ENCODE measurements around the gene GBA2.

Gene GBA2

DNA sequence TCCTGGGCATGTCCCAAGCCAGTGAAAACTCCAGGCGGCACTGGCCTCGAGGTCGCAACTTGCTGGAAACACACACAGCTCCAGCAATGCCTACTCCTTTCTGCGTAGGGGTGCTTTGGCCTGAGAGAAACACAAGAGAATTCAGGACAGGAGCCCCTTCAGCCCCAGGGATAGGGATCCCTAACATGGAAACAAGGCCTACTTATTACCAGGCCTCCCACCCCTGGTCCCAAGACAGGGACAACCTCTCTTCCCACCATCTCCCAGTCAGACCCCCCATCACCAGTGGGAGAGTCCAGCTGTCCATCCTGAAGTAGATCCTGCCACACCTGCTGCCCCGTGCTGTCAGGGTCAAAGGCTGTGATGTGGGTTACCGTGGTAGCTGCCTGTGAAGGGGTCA, 8.8 kb downstream of the GBA2 start:
- H3K4me3 ChIP-seq (ENCODE audit: insufficient read depth, low read depth, low read length), result no peak overlapping the region
- no peaks in the 10 kb centered on the region for H3K27me3 ChIP-seq (ENCODE audit: control insufficient read depth, insufficient read depth, low read length, poor library complexity, severe bottlenecking)
- 90 to 96% methylated on average over 6 of the region's 6 CpGs for WGBS, 2 experiments
- H3K27ac ChIP-seq (ENCODE audit: insufficient read depth, low read depth, low read length, poor library complexity, severe bottlenecking), result no peak overlapping the region
- peaks cover 70% of the 10 kb centered on the region for H3K36me3 ChIP-seq (ENCODE audit: control insufficient read depth, insufficient read depth, low read length)
- H3K4me1 ChIP-seq (ENCODE audit: control insufficient read depth, insufficient read depth, low read length), result peaks cover 2% of the 10 kb centered on the region
- no peaks in the 10 kb centered on the region for H3K9me3 ChIP-seq (ENCODE audit: control insufficient read depth, low read length)

DNA sequence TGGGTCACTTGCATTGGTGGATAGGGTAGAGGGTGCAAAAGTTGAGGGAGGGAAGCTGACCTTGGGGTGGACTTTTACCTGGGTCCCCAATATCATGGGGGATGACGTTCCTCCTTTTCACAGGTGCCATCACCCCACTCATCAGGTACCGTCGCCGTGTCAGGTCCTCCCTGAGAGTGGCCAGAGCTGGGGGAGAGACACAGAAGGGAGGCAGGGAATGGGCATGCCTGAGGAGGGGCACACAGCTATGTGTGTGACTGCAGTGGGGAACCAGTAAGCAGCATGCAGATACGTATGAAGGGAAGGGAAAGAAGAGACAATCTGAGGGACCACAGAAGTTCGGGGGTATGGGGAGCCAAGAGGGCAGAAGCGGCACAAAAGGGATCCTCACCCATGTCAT, 10.1 kb downstream of the GBA2 start:
- H3K27ac ChIP-seq (ENCODE audit: insufficient read depth, low read depth, low read length, poor library complexity, severe bottlenecking), result no peak overlapping the region
- 94% methylated on average over 7 of the region's 7 CpGs for WGBS, 2 experiments
- H3K4me3 ChIP-seq (ENCODE audit: insufficient read depth, low read depth, low read length), result no peak overlapping the region
- no peaks in the 10 kb centered on the region for H3K9me3 ChIP-seq (ENCODE audit: control insufficient read depth, low read length)
- H3K4me1 ChIP-seq (ENCODE audit: control insufficient read depth, insufficient read depth, low read length), result peaks cover 2% of the 10 kb centered on the region
- no peaks in the 10 kb centered on the region for H3K27me3 ChIP-seq (ENCODE audit: control insufficient read depth, insufficient read depth, low read length, poor library complexity, severe bottlenecking)
- peaks cover 65% of the 10 kb centered on the region for H3K36me3 ChIP-seq (ENCODE audit: control insufficient read depth, insufficient read depth, low read length)

GRCh38 chr9:35738186-35738585, 10.8 kb downstream of the GBA2 start:
- peaks cover 61% of the 10 kb centered on the region for H3K36me3 ChIP-seq (ENCODE audit: control insufficient read depth, insufficient read depth, low read length)
- 92 to 93% methylated on average over 4 of the region's 4 CpGs for WGBS, 2 experiments

GRCh38 chr9:35737143-35737542, 11.9 kb downstream of the GBA2 start:
- no peak overlapping the region for H3K4me3 ChIP-seq (ENCODE audit: insufficient read depth, low read depth, low read length)
- peaks cover 9% of the 10 kb centered on the region for H3K4me1 ChIP-seq (ENCODE audit: control insufficient read depth, insufficient read depth, low read length)
- H3K9me3 ChIP-seq (ENCODE audit: control insufficient read depth, low read length), result no peaks in the 10 kb centered on the region
- WGBS, 2 experiments, result 94 to 97% methylated on average over 7 of the region's 7 CpGs
- H3K27me3 ChIP-seq (ENCODE audit: control insufficient read depth, insufficient read depth, low read length, poor library complexity, severe bottlenecking), result no peaks in the 10 kb centered on the region
- H3K36me3 ChIP-seq (ENCODE audit: control insufficient read depth, insufficient read depth, low read length), result peaks cover 57% of the 10 kb centered on the region
- H3K27ac ChIP-seq (ENCODE audit: insufficient read depth, low read depth, low read length, poor library complexity, severe bottlenecking), result no peak overlapping the region

More at GRCh38 chr9:35738186-35738585, 10.8 kb downstream of the GBA2 start:
- Histone ChIP-seq H3K4me3 (ENCODE audit: insufficient read depth, low read depth, low read length) (no peak overlapping the region), H3K27me3 (ENCODE audit: control insufficient read depth, insufficient read depth, low read length, poor library complexity, severe bottlenecking) (no peaks in the 10 kb centered on the region), H3K9me3 (ENCODE audit: control insufficient read depth, low read length) (no peaks in the 10 kb centered on the region), H3K27ac (ENCODE audit: insufficient read depth, low read depth, low read length, poor library complexity, severe bottlenecking) (no peak overlapping the region), H3K4me1 (ENCODE audit: control insufficient read depth, insufficient read depth, low read length) (peaks cover 8% of the 10 kb centered on the region)

DNA sequence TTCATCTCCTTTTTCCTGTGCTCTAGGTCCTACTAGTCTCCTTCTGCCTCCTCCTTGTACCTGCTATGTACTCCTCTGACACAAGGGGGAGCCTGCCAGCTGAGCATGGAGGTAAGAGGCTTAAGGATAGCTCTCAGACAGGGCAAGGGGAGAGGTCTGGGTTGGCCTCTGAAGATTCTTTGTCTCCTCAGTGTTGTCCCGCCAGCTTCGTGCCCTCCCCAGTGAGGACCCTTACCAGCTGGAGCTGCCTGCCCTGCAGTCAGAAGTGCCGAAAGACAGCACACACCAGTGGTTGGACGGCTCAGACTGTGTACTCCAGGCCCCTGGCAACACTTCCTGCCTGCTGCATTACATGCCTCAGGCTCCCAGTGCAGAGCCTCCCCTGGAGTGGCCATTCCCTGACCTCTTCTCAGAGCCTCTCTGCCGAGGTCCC, 12.8 kb downstream of the GBA2 start:
- H3K36me3 ChIP-seq (ENCODE audit: control insufficient read depth, insufficient read depth, low read length), result peaks cover 50% of the 10 kb centered on the region
- no peak overlapping the region for H3K4me3 ChIP-seq (ENCODE audit: insufficient read depth, low read depth, low read length)
- peaks cover 9% of the 10 kb centered on the region for H3K4me1 ChIP-seq (ENCODE audit: control insufficient read depth, insufficient read depth, low read length)
- H3K27ac ChIP-seq (ENCODE audit: insufficient read depth, low read depth, low read length, poor library complexity, severe bottlenecking), result peak overlapping the region; percentile 76
- WGBS, 2 experiments, result 63 to 66% methylated on average over 5 of the region's 5 CpGs
- no peaks in the 10 kb centered on the region for H3K9me3 ChIP-seq (ENCODE audit: control insufficient read depth, low read length)
- H3K27me3 ChIP-seq (ENCODE audit: control insufficient read depth, insufficient read depth, low read length, poor library complexity, severe bottlenecking), result no peaks in the 10 kb centered on the region

DNA sequence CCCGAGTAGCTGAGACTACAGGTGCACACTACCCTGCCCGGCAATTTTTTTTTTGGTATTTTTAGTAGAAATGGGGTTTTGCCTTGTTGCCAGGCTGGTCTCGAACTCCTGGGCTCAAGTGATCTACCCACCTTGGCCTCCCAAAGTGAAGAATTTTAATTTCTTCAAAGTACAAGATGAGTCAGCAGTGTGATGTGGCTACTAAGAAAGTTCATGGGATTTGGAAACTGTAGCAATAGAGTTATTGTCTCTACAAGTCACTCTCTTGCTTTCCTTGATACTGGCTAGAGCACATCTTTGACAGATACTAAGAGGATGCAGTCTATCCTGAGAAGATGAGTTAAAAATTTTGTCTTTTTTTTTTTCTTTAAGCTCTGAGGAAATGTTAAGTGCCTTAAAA, 14.9 kb downstream of the GBA2 start:
- 76 to 96% methylated on average over 3 of the region's 3 CpGs for WGBS, 2 experiments
- no peak overlapping the region for H3K27ac ChIP-seq (ENCODE audit: insufficient read depth, low read depth, low read length, poor library complexity, severe bottlenecking)
- no peaks in the 10 kb centered on the region for H3K9me3 ChIP-seq (ENCODE audit: control insufficient read depth, low read length)
- no peak overlapping the region for H3K4me3 ChIP-seq (ENCODE audit: insufficient read depth, low read depth, low read length)
- no peaks in the 10 kb centered on the region for H3K27me3 ChIP-seq (ENCODE audit: control insufficient read depth, insufficient read depth, low read length, poor library complexity, severe bottlenecking)
- H3K4me1 ChIP-seq (ENCODE audit: control insufficient read depth, insufficient read depth, low read length), result peaks cover 30% of the 10 kb centered on the region
- H3K36me3 ChIP-seq (ENCODE audit: control insufficient read depth, insufficient read depth, low read length), result peaks cover 33% of the 10 kb centered on the region

DNA sequence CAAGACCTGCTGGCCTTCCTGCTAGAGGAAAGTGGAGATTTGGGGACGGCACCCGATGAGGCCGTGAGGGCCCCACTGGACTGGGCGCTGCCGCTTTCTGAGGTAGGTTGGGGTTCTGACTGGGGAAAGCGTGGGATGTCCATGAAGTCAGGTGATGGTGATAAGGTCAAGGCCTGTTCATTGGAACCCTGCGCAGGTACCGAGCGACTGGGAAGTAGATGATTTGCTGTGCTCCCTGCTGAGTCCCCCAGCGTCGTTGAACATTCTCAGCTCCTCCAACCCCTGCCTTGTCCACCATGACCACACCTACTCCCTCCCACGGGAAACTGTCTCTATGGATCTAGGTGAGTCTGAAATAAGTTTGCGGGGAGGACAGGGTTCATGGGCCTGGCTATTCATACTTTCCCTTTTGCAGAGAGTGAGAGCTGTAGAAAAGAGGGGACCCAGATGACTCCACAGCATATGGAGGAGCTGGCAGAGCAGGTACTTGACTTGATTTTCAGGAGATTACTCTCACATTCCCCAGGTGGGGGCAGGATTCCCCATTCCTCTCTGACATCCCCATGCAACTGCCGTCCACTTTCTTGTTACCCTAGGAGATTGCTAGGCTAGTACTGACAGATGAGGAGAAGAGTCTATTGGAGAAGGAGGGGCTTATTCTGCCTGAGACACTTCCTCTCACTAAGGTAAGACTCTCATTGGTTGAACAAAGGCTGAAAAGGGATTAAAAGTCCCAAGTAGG, 16.1 kb downstream of the GBA2 start:
- Histone ChIP-seq H3K9me3 (ENCODE audit: control insufficient read depth, low read length) (no peaks in the 10 kb centered on the region), H3K27ac (ENCODE audit: insufficient read depth, low read depth, low read length, poor library complexity, severe bottlenecking) (peak overlapping the region; percentile 83), H3K4me1 (ENCODE audit: control insufficient read depth, insufficient read depth, low read length) (peaks cover 41% of the 10 kb centered on the region), H3K27me3 (ENCODE audit: control insufficient read depth, insufficient read depth, low read length, poor library complexity, severe bottlenecking) (no peaks in the 10 kb centered on the region), H3K4me3 (ENCODE audit: insufficient read depth, low read depth, low read length) (peak overlapping the region; percentile 67), H3K36me3 (ENCODE audit: control insufficient read depth, insufficient read depth, low read length) (peaks cover 22% of the 10 kb centered on the region)
- WGBS, 2 experiments, result 0 to 2% methylated on average over 13 to 14 of the region's 14 CpGs

DNA sequence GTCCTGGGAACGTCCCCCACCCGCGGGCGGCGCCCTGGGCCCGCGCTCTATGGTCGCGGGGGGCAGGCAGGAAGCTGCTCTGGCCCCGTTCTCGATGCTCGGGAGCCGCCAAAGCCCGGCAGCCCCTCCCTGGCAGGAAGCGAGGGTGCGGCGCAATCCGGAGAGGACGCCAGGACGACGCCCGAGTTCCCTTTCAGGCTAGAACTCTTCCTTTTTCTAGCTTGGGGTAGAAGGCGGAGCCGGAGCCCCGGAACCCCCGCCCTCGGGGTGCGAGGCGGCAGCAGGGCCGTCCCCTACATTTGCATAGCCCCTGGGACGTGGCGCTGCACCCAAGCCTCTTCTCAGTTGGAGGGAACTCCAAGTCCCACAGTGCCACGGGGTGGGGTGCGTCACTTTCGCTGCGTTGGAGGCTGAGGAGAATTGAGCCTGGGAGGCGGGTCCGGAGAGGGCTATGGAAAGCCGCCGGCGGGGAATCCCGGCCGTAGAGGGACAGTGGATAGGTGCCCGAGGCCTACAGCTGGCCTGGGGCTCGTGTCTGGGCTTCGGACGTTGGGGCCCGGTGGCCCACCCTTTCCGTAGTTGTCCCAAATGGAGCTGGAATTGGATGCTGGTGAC, 16.7 kb downstream of the GBA2 start, which contains the start of the genes CREB3 and TLN1:
TSS of gene CREB3 (plus strand) at position 482 of the 615 bp plus-strand sequence. CDS start at position 589, 107 bp downstream.
TSS of gene TLN1 (minus strand) at position 11 of the 615 bp plus-strand sequence. CDS start 6,501 bp downstream, outside the sequence.
- WGBS, 2 experiments, result 0% methylated on average over 49 of the region's 49 CpGs
- Histone ChIP-seq H3K36me3 (ENCODE audit: control insufficient read depth, insufficient read depth, low read length) (peaks cover 15% of the 10 kb centered on the region), H3K9me3 (ENCODE audit: control insufficient read depth, low read length) (no peaks in the 10 kb centered on the region), H3K4me1 (ENCODE audit: control insufficient read depth, insufficient read depth, low read length) (peaks cover 47% of the 10 kb centered on the region), H3K4me3 (ENCODE audit: insufficient read depth, low read depth, low read length) (peak within 1 kb of the TSS; percentile 67), H3K27me3 (ENCODE audit: control insufficient read depth, insufficient read depth, low read length, poor library complexity, severe bottlenecking) (no peaks in the 10 kb centered on the region), H3K27ac (ENCODE audit: insufficient read depth, low read depth, low read length, poor library complexity, severe bottlenecking) (peak within 1 kb of the TSS; percentile 83)

GRCh38 chr9:35731415-35732184, 17.4 kb downstream of the GBA2 start:
- H3K4me3 ChIP-seq (ENCODE audit: insufficient read depth, low read depth, low read length), result peak overlapping the region; percentile 67
- peaks cover 8% of the 10 kb centered on the region for H3K36me3 ChIP-seq (ENCODE audit: control insufficient read depth, insufficient read depth, low read length)
- H3K27ac ChIP-seq (ENCODE audit: insufficient read depth, low read depth, low read length, poor library complexity, severe bottlenecking), result peak overlapping the region; percentile 83
- WGBS, 2 experiments, result 1% methylated on average over 47 of the region's 47 CpGs
- H3K9me3 ChIP-seq (ENCODE audit: control insufficient read depth, low read length), result no peaks in the 10 kb centered on the region
- H3K4me1 ChIP-seq (ENCODE audit: control insufficient read depth, insufficient read depth, low read length), result peaks cover 52% of the 10 kb centered on the region
- H3K27me3 ChIP-seq (ENCODE audit: control insufficient read depth, insufficient read depth, low read length, poor library complexity, severe bottlenecking), result no peaks in the 10 kb centered on the region

GRCh38 chr9:35730486-35730854, 18.6 kb downstream of the GBA2 start:
- H3K36me3 ChIP-seq (ENCODE audit: control insufficient read depth, insufficient read depth, low read length), result peaks cover 6% of the 10 kb centered on the region
- no peaks in the 10 kb centered on the region for H3K9me3 ChIP-seq (ENCODE audit: control insufficient read depth, low read length)
- peaks cover 58% of the 10 kb centered on the region for H3K4me1 ChIP-seq (ENCODE audit: control insufficient read depth, insufficient read depth, low read length)
- no peak overlapping the region for H3K27ac ChIP-seq (ENCODE audit: insufficient read depth, low read depth, low read length, poor library complexity, severe bottlenecking)
- peak overlapping the region; percentile 67 for H3K4me3 ChIP-seq (ENCODE audit: insufficient read depth, low read depth, low read length)
- no peaks in the 10 kb centered on the region for H3K27me3 ChIP-seq (ENCODE audit: control insufficient read depth, insufficient read depth, low read length, poor library complexity, severe bottlenecking)
- 89 to 95% methylated on average over 2 of the region's 2 CpGs for WGBS, 2 experiments
